ENCODE results near the gene SPTB.

SPTB gene

GRCh38 chr14:64849940-64850339 lies 29.8 kb downstream of the SPTB start:
- no peak overlapping the region for H3K4me3 ChIP-seq (ENCODE audit: low read length)
- TF ChIP-seq ZNF274 (IDR thresholded peaks at IDR 0.05; ENCODE audit: low read depth, low read length) = no peak

DNA sequence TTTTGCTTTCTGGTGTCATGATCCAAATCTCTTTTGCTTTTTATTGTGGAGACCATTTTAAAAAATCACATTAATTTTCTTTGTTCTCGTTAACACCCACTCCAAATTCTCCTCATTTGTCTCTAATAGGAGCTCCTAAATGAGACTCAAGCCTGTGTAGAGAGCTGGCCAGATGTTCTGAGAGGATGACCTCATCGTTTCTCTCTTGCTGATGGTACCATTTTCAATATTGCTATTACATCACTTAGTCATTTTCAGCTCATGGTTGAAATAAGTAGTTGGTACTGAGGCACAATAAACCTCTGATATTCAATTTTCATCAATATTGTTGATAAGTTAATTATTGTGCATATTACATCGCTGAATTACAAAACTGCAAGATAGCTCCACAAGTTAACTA lies 31.5 kb downstream of the SPTB start:
- H3K4me3 ChIP-seq (ENCODE audit: low read length) = no peak overlapping the region
- no peak for TF ChIP-seq ZNF274 (IDR thresholded peaks at IDR 0.05; ENCODE audit: low read depth, low read length)

DNA sequence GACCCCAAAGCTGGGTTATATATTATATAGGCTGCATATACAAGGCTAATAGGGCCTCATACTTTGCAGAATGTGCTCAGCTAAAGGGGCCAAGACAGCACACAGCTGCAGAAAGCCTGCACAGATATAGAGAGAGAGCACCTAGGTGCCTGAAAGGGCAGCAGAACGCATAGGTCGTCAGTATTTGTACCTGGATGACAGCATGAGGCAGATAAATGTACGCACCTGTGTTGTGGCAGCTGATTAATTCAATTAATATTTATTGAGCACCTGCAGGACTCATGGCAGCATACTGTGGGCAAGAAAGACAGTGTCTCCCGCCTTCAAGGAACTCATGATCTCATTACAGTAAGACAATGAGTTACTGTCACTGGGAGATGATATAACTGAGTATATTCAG lies 33.4 kb downstream of the SPTB start:
- H3K4me3 ChIP-seq (ENCODE audit: low read length) = no peak overlapping the region
- no peak for TF ChIP-seq ZNF274 (IDR thresholded peaks at IDR 0.05; ENCODE audit: low read depth, low read length)

- no peak overlapping the region for H3K4me3 ChIP-seq (ENCODE audit: low read length)
- TF ChIP-seq ZNF274 (IDR thresholded peaks at IDR 0.05; ENCODE audit: low read depth, low read length) = no peak
Observed at GRCh38 chr14:64845878-64846277, 33.8 kb downstream of the SPTB start.

DNA sequence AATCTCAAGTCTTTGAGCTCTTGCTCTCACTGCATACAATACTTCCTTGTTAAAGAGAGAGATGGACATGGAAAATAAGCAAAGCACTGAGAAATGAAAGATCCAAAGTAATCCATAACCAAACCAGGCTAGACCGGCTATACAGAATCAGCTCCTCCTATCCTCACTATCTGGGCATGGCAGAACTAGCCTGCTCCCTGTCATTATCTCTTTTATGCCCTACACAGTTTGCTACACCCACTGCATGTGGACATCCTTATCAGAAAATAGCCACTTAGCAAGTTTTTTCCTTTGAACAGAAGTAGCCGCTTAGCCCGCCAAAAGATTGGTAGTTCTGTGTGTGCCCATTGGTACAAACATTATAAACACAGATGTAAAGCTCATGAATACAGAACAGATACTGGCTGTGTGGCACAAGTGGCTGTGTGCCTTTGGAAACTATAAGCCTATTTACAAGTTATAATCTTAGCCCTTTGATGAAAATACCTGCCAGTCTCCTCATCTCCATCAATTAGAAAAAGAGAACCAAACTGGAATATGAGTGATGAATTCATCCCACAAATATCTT lies 34.7 kb downstream of the SPTB start:
- H3K4me3 ChIP-seq (ENCODE audit: low read length) = no peak overlapping the region
- no peak for TF ChIP-seq ZNF274 (IDR thresholded peaks at IDR 0.05; ENCODE audit: low read depth, low read length)

DNA sequence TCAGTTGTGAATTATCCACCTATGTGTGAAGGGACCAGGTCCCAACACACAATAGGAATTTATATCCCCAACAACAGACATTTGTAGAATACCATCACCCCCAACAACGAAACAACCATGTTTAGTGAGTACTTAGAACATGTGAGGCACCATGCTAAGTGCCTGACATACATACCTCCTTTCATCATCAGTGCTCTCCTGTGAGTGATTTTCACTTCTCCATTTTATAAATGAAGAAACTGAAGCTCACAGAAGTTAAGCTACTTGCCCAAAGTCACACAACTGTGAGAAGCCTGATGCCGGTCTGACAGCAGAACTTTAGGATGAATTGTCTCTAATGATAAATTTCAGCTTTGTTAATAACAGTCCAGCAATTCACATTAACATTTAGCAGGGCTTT lies 35.4 kb downstream of the SPTB start:
- H3K4me3 ChIP-seq (ENCODE audit: low read length) = no peak overlapping the region
- no peak for TF ChIP-seq ZNF274 (IDR thresholded peaks at IDR 0.05; ENCODE audit: low read depth, low read length)

DNA sequence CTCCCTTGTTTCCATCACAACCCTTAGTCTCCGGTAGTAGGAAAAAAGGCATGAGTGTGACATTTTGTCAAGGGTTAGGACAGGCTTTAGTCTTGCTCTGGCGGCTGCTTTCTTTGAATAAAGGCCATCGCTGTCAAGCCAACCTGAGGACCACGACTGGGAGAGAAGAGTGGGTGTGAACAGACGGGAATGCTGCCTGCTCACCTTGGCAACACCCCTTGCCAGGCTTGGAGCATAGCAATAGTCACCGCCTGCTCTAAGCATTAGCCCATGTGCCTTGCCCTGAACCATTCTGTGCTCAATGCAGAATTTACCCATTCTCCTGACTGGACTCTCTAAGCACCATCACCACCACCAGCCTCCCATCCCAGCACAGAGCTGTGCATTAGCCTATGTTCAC lies 36.2 kb downstream of the SPTB start:
- no peak for TF ChIP-seq ZNF274 (IDR thresholded peaks at IDR 0.05; ENCODE audit: low read depth, low read length)
- H3K4me3 ChIP-seq (ENCODE audit: low read length) = no peak overlapping the region

- H3K4me3 ChIP-seq (ENCODE audit: low read length) = no peak overlapping the region
- TF ChIP-seq ZNF274 (IDR thresholded peaks at IDR 0.05; ENCODE audit: low read depth, low read length) = no peak
Observed at GRCh38 chr14:64841772-64842750, 37.6 kb downstream of the SPTB start.

DNA sequence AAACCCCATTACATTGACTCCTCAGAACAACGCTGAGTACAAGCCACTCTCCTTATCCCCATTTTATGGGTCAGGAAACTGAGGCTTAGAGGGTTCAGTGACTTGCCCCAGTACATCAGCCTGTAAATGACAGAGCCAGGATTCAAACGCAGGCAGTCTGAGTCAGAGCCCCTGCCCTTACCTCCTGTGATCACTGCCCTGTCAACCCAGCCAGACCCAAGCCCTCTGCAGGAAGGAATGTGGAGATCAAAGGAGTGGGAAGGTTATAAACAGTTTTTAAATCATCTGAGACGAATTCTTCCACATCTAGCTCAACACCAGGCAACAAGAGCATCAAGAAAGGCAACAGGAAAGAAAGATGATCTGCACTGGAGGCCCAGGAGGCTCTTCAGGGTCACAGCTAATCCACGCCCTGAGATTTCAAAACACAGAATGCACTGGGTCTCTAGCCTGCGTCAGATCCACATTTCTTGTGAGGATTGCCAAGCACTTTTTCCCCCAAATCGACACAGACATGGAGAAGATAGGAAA lies 38.5 kb downstream of the SPTB start:
- no peak for TF ChIP-seq ZNF274 (IDR thresholded peaks at IDR 0.05; ENCODE audit: low read depth, low read length)
- H3K4me3 ChIP-seq (ENCODE audit: low read length) = no peak overlapping the region

DNA sequence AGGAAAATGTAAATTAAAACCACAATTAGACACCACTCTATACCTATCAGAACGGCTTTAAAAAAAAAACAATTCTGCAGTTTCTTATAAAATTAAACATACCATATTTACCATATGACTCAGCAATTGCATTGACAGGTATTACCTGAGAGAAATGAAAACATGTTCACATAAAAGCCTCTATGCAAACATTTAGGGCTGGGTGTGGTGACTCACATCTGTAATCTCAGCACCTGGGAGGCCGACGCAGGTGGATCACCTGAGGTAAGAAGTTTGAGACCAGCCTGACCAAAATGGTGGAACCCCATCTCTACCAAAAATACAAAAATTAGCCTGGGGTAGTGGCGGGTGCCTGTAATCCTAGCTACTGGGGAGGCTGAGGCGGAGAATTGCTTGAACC lies 41.1 kb downstream of the SPTB start:
- H3K4me3 ChIP-seq (ENCODE audit: low read length) = no peak overlapping the region
- TF ChIP-seq ZNF274 (IDR thresholded peaks at IDR 0.05; ENCODE audit: low read depth, low read length) = no peak

- H3K4me3 ChIP-seq (ENCODE audit: low read length) = no peak overlapping the region
- no peak for TF ChIP-seq ZNF274 (IDR thresholded peaks at IDR 0.05; ENCODE audit: low read depth, low read length)
Observed at GRCh38 chr14:64835431-64835830, 44.3 kb downstream of the SPTB start.

GRCh38 chr14:64834965-64835364 lies 44.7 kb downstream of the SPTB start:
- TF ChIP-seq ZNF274 (IDR thresholded peaks at IDR 0.05; ENCODE audit: low read depth, low read length) = no peak
- no peak overlapping the region for H3K4me3 ChIP-seq (ENCODE audit: low read length)

DNA sequence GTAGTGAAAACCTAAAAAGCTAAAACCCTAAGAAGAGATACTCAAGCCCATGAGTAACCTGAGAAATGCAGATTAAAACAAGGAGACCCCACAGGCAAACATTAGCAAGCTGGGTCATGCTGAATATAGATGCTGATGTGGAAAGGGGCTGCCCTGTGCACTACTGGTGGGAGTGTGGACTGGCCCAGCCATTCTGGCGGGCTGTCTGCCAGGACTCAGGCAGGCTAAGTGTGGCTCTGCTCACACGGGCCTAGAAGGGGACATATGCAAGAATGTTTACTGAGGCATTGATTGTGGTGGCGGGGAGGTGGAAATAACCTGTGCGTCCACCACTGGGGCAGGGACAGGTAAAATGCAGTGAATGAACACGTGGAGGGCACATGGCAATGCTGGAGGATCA lies 48.3 kb downstream of the SPTB start:
- TF ChIP-seq ZNF274 (IDR thresholded peaks at IDR 0.05; ENCODE audit: low read depth, low read length) = no peak
- H3K4me3 ChIP-seq (ENCODE audit: low read length) = no peak overlapping the region

DNA sequence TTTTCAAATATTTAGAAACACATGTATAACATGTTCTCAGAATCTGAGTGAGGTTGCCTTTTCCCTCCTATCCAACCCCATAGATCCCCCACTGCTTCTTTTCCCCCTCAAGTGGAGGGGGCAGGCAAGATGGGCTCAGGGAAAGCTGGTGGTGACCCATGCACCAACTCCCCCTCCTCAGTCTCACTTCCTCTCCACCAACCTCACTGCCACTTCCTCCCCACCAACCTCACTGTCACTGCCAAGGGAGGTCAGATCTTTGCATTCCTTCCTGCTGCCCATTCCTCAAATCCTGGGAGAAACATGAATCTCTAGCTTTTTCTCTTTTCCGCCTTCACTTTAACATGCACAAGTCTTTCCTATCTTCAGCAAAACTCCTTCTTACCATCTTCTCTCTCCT lies 48.7 kb downstream of the SPTB start:
- no peak for TF ChIP-seq ZNF274 (IDR thresholded peaks at IDR 0.05; ENCODE audit: low read depth, low read length)
- no peak overlapping the region for H3K4me3 ChIP-seq (ENCODE audit: low read length)

DNA sequence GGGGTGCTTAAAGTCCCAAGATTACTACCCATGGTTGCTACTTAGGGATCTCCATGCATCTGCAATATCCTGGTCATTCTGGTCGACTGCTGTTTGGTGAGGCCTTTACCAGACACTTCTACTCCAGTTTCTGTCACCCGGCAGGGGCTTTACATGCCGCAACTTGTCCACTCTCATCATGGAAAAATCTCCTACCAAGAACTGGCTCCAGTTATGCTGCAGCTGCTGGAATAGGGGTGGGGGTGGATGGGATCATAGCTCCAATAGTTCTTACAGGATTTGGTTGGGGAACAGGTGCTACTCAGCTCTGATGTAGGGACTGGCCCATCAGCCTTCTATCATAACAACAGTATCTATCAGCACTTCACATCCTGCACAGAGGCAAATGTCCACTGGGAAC lies 51.6 kb downstream of the SPTB start:
- H3K4me3 ChIP-seq (ENCODE audit: low read length) = no peak overlapping the region
- no peak for TF ChIP-seq ZNF274 (IDR thresholded peaks at IDR 0.05; ENCODE audit: low read depth, low read length)
